HepG2 (cell line): ENCODE data around the gene SSC4D. TPM values are rescaled to one million over a fixed set of nuclear protein-coding genes. Genes with fewer than 3 reads are reported as not detected.

ENCODE experiments used
- ATAC-seq: fragments of 200-7000 bp; cut with Tn5 transposase; 3 replicates; pipeline ENCODE4 v1.9.1; 2020; ENCODE audit warnings: mild to moderate bottlenecking, moderate library complexity
- BruUV-seq: library from RNA; stranded (reverse); fragments of 400-500 nt; replicated peaks from 2 replicates; lab custom pipeline; 2021; lab: Mats Ljungman, UMichigan
- CTCF ChIA-PET: fragments of 300-600 bp; formaldehyde crosslinking; extraction: SDS; loops from one replicate; lab custom pipeline; 2021; ENCODE audit warnings: low total read pairs, inconsistent platforms, low intra/inter-chr PET ratio; lab: Yijun Ruan, JAX
- POLR2A ChIA-PET: fragments of 350-600 bp; sonication (Branson Sonifier 250); formaldehyde crosslinking; loops from one replicate; lab custom pipeline; 2020; ENCODE audit warnings: antibody characterized with exemption, inconsistent platforms; lab: Yijun Ruan, JAX
- DNase-seq: peaks from one replicate; pipeline ENCODE4 v3.0.0-alpha.2; 2015; ENCODE audit warnings: low spot score
- FAIRE-seq: peaks from 3 replicates; lab custom pipeline; 2011; peaks lifted over from hg19 to GRCh38; lab: Jason Lieb, UNC
- H2AFZ ChIP-seq: one replicate; pipeline ENCODE4 v1.6.1; 2011; ENCODE audit warnings: low read length, inconsistent platforms
- H3K27ac ChIP-seq: fragments of 300-600 bp; 3 replicates; pipeline ENCODE4 v1.8.0; 2011; ENCODE audit warnings: mixed run types, mild to moderate bottlenecking, mixed read lengths, low read length, inconsistent platforms; ENCODE audit not compliant: insufficient read depth; ENCODE audit errors: extremely low read length
- H3K27me3 ChIP-seq, 2 experiments: fragments of 200-600 bp in 1 of 2; 2 replicates in 1 of 2; 3 replicates in 1 of 2; pipeline versions ENCODE4 v1.6.0 to v1.8.0; 2011; ENCODE audit warnings: low read length in 2 of 2, mild to moderate bottlenecking in 2 of 2, moderate library complexity in 2 of 2, inconsistent platforms in 1 of 2; ENCODE audit not compliant: insufficient read depth in 2 of 2, control insufficient read depth in 1 of 2
- H3K36me3 ChIP-seq, 2 experiments: fragments of 200-600 bp in 1 of 2; replicated peaks in 1 of 2; 2 replicates in 1 of 2; 3 replicates in 1 of 2; pipeline versions ENCODE4 v1.5.1 to v1.8.0; 2011; ENCODE audit warnings: low read length in 2 of 2, inconsistent platforms in 1 of 2; ENCODE audit not compliant: insufficient read depth in 2 of 2, control insufficient read depth in 1 of 2
- H3K4me1 ChIP-seq: 2 replicates; pipeline ENCODE4 v1.5.1; 2012; ENCODE audit warnings: low read length, inconsistent platforms; ENCODE audit not compliant: insufficient read depth
- H3K4me2 ChIP-seq: 2 replicates; pipeline ENCODE4 v1.6.0; 2011; ENCODE audit warnings: low read depth, low read length, inconsistent platforms
- H3K4me3 ChIP-seq, 3 experiments: fragments of 200-600 bp in 1 of 3; sonication (generic), shearing (Covaris generic) in 1 of 3; replicated peaks in 1 of 3; 2 replicates each; pipeline ENCODE4 v1.5.1; 2011 to 2016; ENCODE audit warnings: low read length in 3 of 3, inconsistent platforms in 2 of 3, low read depth in 2 of 3, mild to moderate bottlenecking in 2 of 3, control low read depth in 1 of 3, mixed read lengths in 1 of 3; ENCODE audit not compliant: insufficient read depth in 1 of 3
- H3K79me2 ChIP-seq: one replicate; pipeline ENCODE4 v1.6.1; 2011; ENCODE audit warnings: low read length, inconsistent platforms; ENCODE audit not compliant: insufficient read depth
- H3K9ac ChIP-seq: 2 replicates; pipeline ENCODE4 v1.6.0; 2011; ENCODE audit warnings: mild to moderate bottlenecking, low read depth, low read length, inconsistent platforms; ENCODE audit not compliant: insufficient read depth
- H3K9me3 ChIP-seq: 2 replicates; pipeline ENCODE4 v1.5.1; 2012; ENCODE audit warnings: mild to moderate bottlenecking, low read length
- H4K20me1 ChIP-seq: 2 replicates; pipeline ENCODE4 v1.6.0; 2011; ENCODE audit warnings: inconsistent platforms, mild to moderate bottlenecking, low read length, moderate library complexity; ENCODE audit not compliant: insufficient read depth
- ARNTL ChIP-seq: sonication (generic); formaldehyde crosslinking; IDR thresholded peaks from 2 replicates; pipeline ENCODE4 v1.4.0; 2020; ENCODE audit warnings: mild to moderate bottlenecking, missing genetic modification reagents
- CREB3 ChIP-seq: sonication (generic); formaldehyde crosslinking; IDR thresholded peaks from 2 replicates; pipeline ENCODE4 v1.5.0; 2020; ENCODE audit warnings: missing genetic modification reagents
- EP300 ChIP-seq, 3 experiments: sonication (generic) in 1 of 3; formaldehyde crosslinking in 1 of 3; IDR thresholded peaks; 2 replicates each; pipeline versions ENCODE4 v1.5.1 to v1.6.1; 2011 to 2020; ENCODE audit warnings: low read depth in 2 of 3, low read length in 2 of 3, borderline replicate concordance in 1 of 3, improper control_type of control experiment in 1 of 3, mild to moderate bottlenecking in 1 of 3, missing genetic modification reagents in 1 of 3, moderate library complexity in 1 of 3
- HNF4A ChIP-seq: sonication (generic); formaldehyde crosslinking; IDR thresholded peaks from 2 replicates; pipeline ENCODE4 v1.4.0; 2020; ENCODE audit warnings: missing genetic modification reagents
- HNF4G ChIP-seq, 2 experiments: sonication (generic) in 1 of 2; formaldehyde crosslinking in 1 of 2; IDR thresholded peaks; 2 replicates each; pipeline versions ENCODE4 v1.4.0 to v1.6.1; 2011 to 2020; ENCODE audit warnings: borderline replicate concordance in 2 of 2, low read depth in 2 of 2, mild to moderate bottlenecking in 2 of 2, low read length in 1 of 2, missing genetic modification reagents in 1 of 2, moderate library complexity in 1 of 2
- MED1 ChIP-seq: sonication (generic); formaldehyde crosslinking; IDR thresholded peaks from 2 replicates; pipeline ENCODE4 v1.4.0; 2020; ENCODE audit warnings: missing genetic modification reagents
- MLX ChIP-seq: IDR thresholded peaks from 2 replicates; pipeline ENCODE4 v1.6.1; 2016
- NCOA1 ChIP-seq: sonication (generic); formaldehyde crosslinking; IDR thresholded peaks from 2 replicates; pipeline ENCODE4 v1.9.0; 2021; ENCODE audit warnings: missing genetic modification reagents
- SOX13 ChIP-seq, 3 experiments: fragments of 450-650 bp in 1 of 3; sonication (generic) in 1 of 3; formaldehyde crosslinking in 1 of 3; IDR thresholded peaks in 2 of 3; conservative IDR thresholded peaks in 1 of 3; 2 replicates each; pipeline versions ENCODE4 v1.5.0 to v1.6.1; 2016 to 2020; ENCODE audit warnings: antibody characterized with exemption in 1 of 3, mild to moderate bottlenecking in 1 of 3, missing compliant biosample characterization in 1 of 3, missing genetic modification reagents in 1 of 3, moderate library complexity in 1 of 3
- TFDP1 ChIP-seq: IDR thresholded peaks from 2 replicates; pipeline ENCODE4 v1.6.1; 2016; ENCODE audit warnings: missing compliant biosample characterization, missing genetic modification reagents, borderline replicate concordance
- ZBTB8A ChIP-seq: sonication (generic); formaldehyde crosslinking; IDR thresholded peaks from 2 replicates; pipeline ENCODE4 v1.4.0; 2020; ENCODE audit warnings: mild to moderate bottlenecking, low read depth, missing genetic modification reagents, borderline replicate concordance
- ZNF512 ChIP-seq: sonication (generic); formaldehyde crosslinking; IDR thresholded peaks from 2 replicates; pipeline ENCODE4 v1.4.0; 2020; ENCODE audit warnings: mild to moderate bottlenecking, missing genetic modification reagents
- ZNF546 ChIP-seq: sonication (generic); formaldehyde crosslinking; conservative IDR thresholded peaks from 2 replicates; pipeline ENCODE4 v1.8.1; 2023; ENCODE audit warnings: mild to moderate bottlenecking, missing genetic modification reagents
- WGBS: methylation state at CpG from one replicate; pipeline ENCODE4 v1.1.6; 2017; ENCODE audit warnings: low lambda C conversion rate; 5-methylcytosine and 5-hydroxymethylcytosine counted together
- in situ Hi-C: cut with HindIII; loops from 2 replicates; pipeline ENCODE4 v1.10.0; 2017; ENCODE audit warnings: low pct_unique_long_range_greater_than_20kb; ENCODE audit not compliant: extremely low pct_ligation_motif_present
- intact Hi-C: fragments of 100-400 bp; cut with micrococcal nuclease; formaldehyde crosslinking; loops from one replicate; pipeline ENCODE4 v1.10.0; 2022; ENCODE audit not compliant: unreplicated experiment
- polyA plus RNA-seq, 8 experiments: library from polyadenylated mRNA; depleted of rRNA in 3 of 8; stranded (reverse) in 7 of 8; unstranded in 1 of 8; fragments of >200 nt; fragmentation: Illumina TruSeq in 4 of 8; extraction: Trizol in 4 of 8; gene quantifications; 2 replicates each; pipeline versions ENCODE4 v1.2.1 to v1.2.3, GENCODE V29; 2011 to 2016; ENCODE audit warnings: low read depth in 4 of 8, missing spikeins in 1 of 8, mixed read lengths in 1 of 8; ENCODE audit not compliant: insufficient read depth in 1 of 8
- total RNA-seq, 5 experiments: library from RNA; depleted of rRNA; stranded (reverse); fragments of >200 nt; fragmentation: Illumina TruSeq; extraction: Trizol; gene quantifications; 2 replicates each; pipeline ENCODE4 v1.2.3, GENCODE V29; 2016; ENCODE audit warnings: low read depth in 1 of 5

SSC4D gene
- total and polyA plus RNA-seq, 2 of the 13 experiments (the other 11 are each of a cell fraction or from before 2014, with no cell fraction given): 33.3 to 63.8 TPM

DNA sequence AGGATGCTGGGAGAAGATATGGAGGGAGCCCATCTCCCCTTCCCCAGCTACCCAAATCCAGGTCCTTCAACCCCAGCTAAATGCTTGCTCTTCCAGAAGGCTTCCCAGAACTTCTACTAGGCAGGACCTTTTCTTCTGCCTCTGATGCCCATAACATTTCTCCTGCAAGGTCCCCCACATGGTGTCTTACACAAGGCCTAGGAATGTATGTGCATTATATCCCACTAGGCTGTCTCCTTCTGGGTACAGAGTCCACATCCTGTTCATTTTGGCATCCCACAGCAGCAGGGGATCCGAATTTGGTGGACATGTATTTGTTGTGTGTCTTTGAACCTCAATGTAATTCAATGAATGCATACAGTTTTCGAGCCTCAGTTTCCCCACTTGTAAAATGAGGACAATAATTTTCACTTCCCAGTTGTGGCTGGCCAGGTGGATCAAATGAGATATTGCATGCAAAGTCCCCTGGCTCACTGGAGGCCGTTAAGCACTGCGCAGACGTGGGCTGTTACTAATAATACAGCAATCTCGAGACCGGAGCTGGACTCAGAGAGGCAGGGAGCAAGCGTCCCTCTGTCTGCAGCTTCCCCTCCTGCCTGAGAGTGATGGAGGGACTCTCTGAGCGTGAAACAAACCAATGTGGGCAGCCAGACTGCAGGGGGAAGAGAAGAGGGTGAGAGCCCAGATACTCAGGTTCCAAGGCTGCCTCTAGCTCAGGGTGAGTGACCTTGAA lies 32.1 kb downstream of the SSC4D start (continued):
- TF ChIP-seq ZBTB8A (CRISPR knock-in tag) (no peak), TFDP1 (no peak), MED1 (CRISPR knock-in tag) (no peak), HNF4G (IDR thresholded peaks at IDR 0.05; ENCODE audit: borderline replicate concordance, low read depth, low read length) (peak; percentile 27; the same call in 1 of the 2 replicates), HNF4G (CRISPR knock-in tag; IDR thresholded peaks at IDR 0.05; ENCODE audit: borderline replicate concordance, low read depth) (no peak), MLX (CRISPR knock-in tag) (no peak), ARNTL (no peak), HNF4A (CRISPR knock-in tag) (peak; percentile 62), EP300 (IDR thresholded peaks at IDR 0.05; ENCODE audit: low read depth in 2 of 2, low read length in 2 of 2) (no peak), EP300 (CRISPR knock-in tag; IDR thresholded peaks at IDR 0.05; ENCODE audit: borderline replicate concordance) (no peak)

GRCh38 chr7:76375251-76375650 lies 34.2 kb downstream of the SSC4D start:
- no peaks in the 10 kb centered on the region for H3K36me3 ChIP-seq
- intact Hi-C loops: no loop called here
- POLR2A ChIA-PET: interaction anchor here (1.5 kb wide), 1 partner anchor 16 kb away, joined by 6 read pairs; the partner anchor contains the start of gene YWHAG
- no TSS peak for BruUV-seq
- H3K4me2 ChIP-seq: no peak overlapping the region
- no peaks in the 10 kb centered on the region for H3K79me2 ChIP-seq
- DNase-seq: no peak
- FAIRE-seq: no peak
- in situ Hi-C loops: no loop called here
- H3K9me3 ChIP-seq: no peaks in the 10 kb centered on the region
- 84% methylated on average over 6 of the region's 9 CpGs for WGBS
- H3K27ac ChIP-seq: no peak overlapping the region
- no peak overlapping the region for H3K9ac ChIP-seq
- no peak for ATAC-seq
- no peak for TF ChIP-seq ZNF512
- no peak for TF ChIP-seq ZNF546
- no peak for TF ChIP-seq SOX13 (IDR thresholded peaks at IDR 0.05)
- no peak for TF ChIP-seq SOX13 (CRISPR knock-in tag; conservative IDR thresholded peaks at IDR 0.05 in 1 of 2, IDR thresholded peaks at IDR 0.05 in 1 of 2)
- no peak for TF ChIP-seq CREB3 (CRISPR knock-in tag)
- no peak for TF ChIP-seq NCOA1 (CRISPR knock-in tag)
- TF ChIP-seq, all 625 proteins: peak for 0
- H3K27me3 ChIP-seq: peaks cover 2 to 4% of the 10 kb centered on the region in 2 experiments; a peak in 1 of 5 replicates
- H2AFZ ChIP-seq: no peak overlapping the region
- CTCF ChIA-PET: no interaction called here
- H3K4me1 ChIP-seq: peaks cover 54% of the 10 kb centered on the region
- no peak overlapping the region for H3K4me3 ChIP-seq
- H4K20me1 ChIP-seq: no peaks in the 10 kb centered on the region
